ENCODE results near the gene VPS26B. TPM values are rescaled to one million over a fixed set of nuclear protein-coding genes. Genes with fewer than 3 reads are reported as not detected.

VPS26B gene
- total and polyA plus RNA-seq, 2 donors (not counting 3 experiments of a cell fraction or from before 2014, with no cell fraction given) = 40.2 to 53.1 TPM

- H3K36me3 ChIP-seq (ENCODE audit: control insufficient read depth in 2 of 2, extremely low read depth in 1 of 2, insufficient read depth in 2 of 2, low read length in 2 of 2) = peaks cover 5 to 13% of the 10 kb centered on the region in 2 experiments
- H3K4me1 ChIP-seq (ENCODE audit: control insufficient read depth, extremely low read depth, insufficient read depth, low read length) = no peaks in the 10 kb centered on the region
- CTCF ChIA-PET = no interaction called here
- POLR2A ChIA-PET = no interaction called here
- no peaks in the 10 kb centered on the region for H4K20me1 ChIP-seq (replicated peaks; ENCODE audit: control insufficient read depth, extremely low read depth, insufficient read depth, low read length)
- FAIRE-seq = no peak
- no peak for DNase-seq (ENCODE audit: low read depth, low spot score)
- H3K4me3 ChIP-seq (replicated peaks in 1 of 3; ENCODE audit: insufficient read depth in 1 of 3, low read depth in 1 of 3, low read length in 3 of 3) = no peak overlapping the region
- no peaks in the 10 kb centered on the region for H3K9me3 ChIP-seq (replicated peaks; ENCODE audit: control insufficient read depth, insufficient read depth, low read length)
- no peaks in the 10 kb centered on the region for H3K79me2 ChIP-seq (ENCODE audit: control insufficient read depth, insufficient read depth, low read length)
- dilution Hi-C loops (cut with MboI; ENCODE audit: extremely low pct_ligation_motif_present, low sequenced_read_pairs) = no loop called here
- intact Hi-C loops (cut with micrococcal nuclease) = no loop called here
- no peak overlapping the region for H3K4me2 ChIP-seq (ENCODE audit: insufficient read depth, low read length)
- H3K9ac ChIP-seq (replicated peaks; ENCODE audit: extremely low read depth, insufficient read depth, low read length) = no peak overlapping the region
- H3K27ac ChIP-seq (ENCODE audit: insufficient read depth, low read depth, low read length) = no peak overlapping the region
- H3K27me3 ChIP-seq (ENCODE audit: control insufficient read depth in 2 of 2, insufficient read depth in 2 of 2, low read length in 2 of 2) = no peaks in the 10 kb centered on the region
- H3K9me1 ChIP-seq (replicated peaks; ENCODE audit: control insufficient read depth, extremely low read depth, insufficient read depth, low read length) = no peaks in the 10 kb centered on the region
- no TSS peak for BruUV-seq (replicated peaks)
- H2AFZ ChIP-seq (ENCODE audit: low read depth, low read length) = no peak overlapping the region
- TF ChIP-seq EZH2 (IDR thresholded peaks at IDR 0.05; ENCODE audit: borderline replicate concordance, low read depth, low read length, severe bottlenecking) = no peak
- TF ChIP-seq, protein P1, sequence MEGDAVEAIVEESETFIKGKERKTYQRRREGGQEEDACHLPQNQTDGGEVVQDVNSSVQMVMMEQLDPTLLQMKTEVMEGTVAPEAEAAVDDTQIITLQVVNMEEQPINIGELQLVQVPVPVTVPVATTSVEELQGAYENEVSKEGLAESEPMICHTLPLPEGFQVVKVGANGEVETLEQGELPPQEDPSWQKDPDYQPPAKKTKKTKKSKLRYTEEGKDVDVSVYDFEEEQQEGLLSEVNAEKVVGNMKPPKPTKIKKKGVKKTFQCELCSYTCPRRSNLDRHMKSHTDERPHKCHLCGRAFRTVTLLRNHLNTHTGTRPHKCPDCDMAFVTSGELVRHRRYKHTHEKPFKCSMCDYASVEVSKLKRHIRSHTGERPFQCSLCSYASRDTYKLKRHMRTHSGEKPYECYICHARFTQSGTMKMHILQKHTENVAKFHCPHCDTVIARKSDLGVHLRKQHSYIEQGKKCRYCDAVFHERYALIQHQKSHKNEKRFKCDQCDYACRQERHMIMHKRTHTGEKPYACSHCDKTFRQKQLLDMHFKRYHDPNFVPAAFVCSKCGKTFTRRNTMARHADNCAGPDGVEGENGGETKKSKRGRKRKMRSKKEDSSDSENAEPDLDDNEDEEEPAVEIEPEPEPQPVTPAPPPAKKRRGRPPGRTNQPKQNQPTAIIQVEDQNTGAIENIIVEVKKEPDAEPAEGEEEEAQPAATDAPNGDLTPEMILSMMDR (IDR thresholded peaks at IDR 0.05; ENCODE audit: extremely low read depth in 1 of 2, insufficient read depth in 1 of 2, low read depth in 1 of 2, low read length in 2 of 2) = no peak
- TF ChIP-seq POLR2AphosphoS5 (IDR thresholded peaks at IDR 0.05; ENCODE audit: insufficient read depth, low read depth, low read length) = no peak
- TF ChIP-seq GATA2 (IDR thresholded peaks at IDR 0.05; ENCODE audit: insufficient read depth, insufficient read length, low read depth, low read length) = no peak
- TF ChIP-seq FOS (IDR thresholded peaks at IDR 0.05; ENCODE audit: borderline replicate concordance, insufficient read depth, low read length) = no peak
- TF ChIP-seq, protein P2, sequence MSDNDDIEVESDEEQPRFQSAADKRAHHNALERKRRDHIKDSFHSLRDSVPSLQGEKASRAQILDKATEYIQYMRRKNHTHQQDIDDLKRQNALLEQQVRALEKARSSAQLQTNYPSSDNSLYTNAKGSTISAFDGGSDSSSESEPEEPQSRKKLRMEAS (IDR thresholded peaks at IDR 0.05; ENCODE audit: insufficient read depth, insufficient read length) = no peak
- no peak for TF ChIP-seq POLR2A (IDR thresholded peaks at IDR 0.05; ENCODE audit: low read depth, low read length)
- TF ChIP-seq MYC (IDR thresholded peaks at IDR 0.05; ENCODE audit: low read depth, low read length) = no peak
- no peak for TF ChIP-seq JUN (IDR thresholded peaks at IDR 0.05; ENCODE audit: borderline replicate concordance, insufficient read depth, insufficient read length, low read depth)
These were observed 21.8 kb upstream of the VPS26B start for GRCh38 chr11:134202661-134203060.
